Hematopoietic multipotent progenitor cell treated with erythropoietin and hydrocortisone succinate and interleukin-3 and kit ligand, for 15 days (in vitro differentiated cells): ENCODE data around the gene ARHGAP24.
A peak's percentile ranks its signal among the peaks of the same experiment; 100 is the strongest.

ENCODE experiments used
- DNase-seq: peaks from one replicate; pipeline ENCODE4 v3.0.0-alpha.2; 2015; ENCODE audit warnings: low spot score

ARHGAP24 gene

GRCh38 chr4:85740431-85740861 is 265.5 kb downstream of the ARHGAP24 start:
- no peak for DNase-seq

GRCh38 chr4:85741381-85741780 is 266.4 kb downstream of the ARHGAP24 start:
- no peak for DNase-seq

DNA sequence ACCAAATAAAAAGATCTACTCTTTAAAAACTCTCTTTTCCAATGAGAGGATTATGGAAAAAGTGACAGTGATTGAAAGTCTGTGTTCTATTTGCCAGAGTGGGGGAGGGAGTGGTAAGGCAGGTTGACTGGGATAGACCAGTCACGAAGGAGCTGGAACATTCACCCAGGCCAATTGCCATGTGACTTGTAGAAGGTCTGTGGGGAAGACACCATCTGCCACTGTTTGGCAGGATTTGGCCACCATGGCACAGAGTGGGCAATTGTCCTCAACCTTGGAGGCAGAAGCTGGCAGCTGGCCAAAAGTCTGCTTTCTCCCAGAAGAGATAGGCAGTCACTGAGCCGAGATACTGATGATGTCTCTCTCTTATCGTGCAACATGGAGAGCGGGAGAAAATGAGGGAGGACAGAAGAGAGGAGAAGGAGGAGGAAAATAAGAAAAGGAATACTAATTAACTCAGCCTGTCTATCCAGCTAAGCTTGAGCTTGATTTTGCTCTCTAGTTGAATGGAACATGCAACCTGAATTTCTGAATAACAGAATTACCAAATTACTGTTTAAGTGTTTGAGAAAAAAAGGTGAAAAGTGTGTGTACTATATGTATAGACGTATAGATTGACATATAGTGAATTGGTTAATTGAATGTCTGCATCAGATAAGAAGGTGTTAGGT is 267.1 kb downstream of the ARHGAP24 start:
- no peak for DNase-seq

DNA sequence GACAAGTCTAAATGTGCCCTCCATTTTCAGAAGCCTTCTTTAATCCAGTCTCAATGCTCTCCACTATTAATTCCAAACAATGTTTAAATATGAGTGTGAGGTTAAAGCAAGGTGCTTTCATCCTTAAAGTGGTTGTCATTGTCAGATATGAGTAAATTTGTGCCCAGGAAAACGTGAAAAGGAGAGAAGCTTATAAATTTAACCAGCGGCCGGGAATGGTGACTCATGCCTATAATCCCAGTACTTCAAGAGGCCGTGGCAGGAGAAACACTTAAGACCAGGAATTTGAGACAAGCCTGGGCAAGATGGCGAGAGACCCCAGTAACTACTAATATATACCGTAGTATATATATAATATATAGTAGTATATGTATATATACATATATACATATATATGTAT is 270.0 kb downstream of the ARHGAP24 start:
- DNase-seq: no peak

GRCh38 chr4:85745939-85746338 is 271.0 kb downstream of the ARHGAP24 start:
- DNase-seq: no peak

GRCh38 chr4:85747882-85748491 is 273.0 kb downstream of the ARHGAP24 start:
- peak; percentile 12 for DNase-seq

GRCh38 chr4:85748654-85749053 is 273.7 kb downstream of the ARHGAP24 start:
- DNase-seq: no peak

DNA sequence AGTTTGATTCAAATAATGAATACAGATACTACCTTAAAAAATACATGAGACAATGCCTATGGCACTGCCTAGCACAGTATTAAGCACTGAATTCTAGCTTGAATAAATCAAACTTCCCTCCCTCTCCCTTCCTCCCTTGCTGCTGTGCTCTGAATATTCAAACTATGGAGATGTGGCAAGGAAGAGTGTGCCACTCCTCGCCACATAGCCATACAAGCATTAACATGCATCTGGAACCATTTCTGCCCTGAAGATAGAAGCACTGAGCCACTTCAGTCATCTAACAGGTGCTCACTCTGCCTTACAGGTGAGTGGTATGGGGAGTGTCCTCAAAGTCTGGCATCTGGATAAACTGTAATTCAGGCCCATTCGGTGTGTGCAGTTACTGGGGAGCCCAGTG is 276.9 kb downstream of the ARHGAP24 start:
- DNase-seq: no peak

GRCh38 chr4:85755285-85755684 is 280.3 kb downstream of the ARHGAP24 start:
- no peak for DNase-seq

DNA sequence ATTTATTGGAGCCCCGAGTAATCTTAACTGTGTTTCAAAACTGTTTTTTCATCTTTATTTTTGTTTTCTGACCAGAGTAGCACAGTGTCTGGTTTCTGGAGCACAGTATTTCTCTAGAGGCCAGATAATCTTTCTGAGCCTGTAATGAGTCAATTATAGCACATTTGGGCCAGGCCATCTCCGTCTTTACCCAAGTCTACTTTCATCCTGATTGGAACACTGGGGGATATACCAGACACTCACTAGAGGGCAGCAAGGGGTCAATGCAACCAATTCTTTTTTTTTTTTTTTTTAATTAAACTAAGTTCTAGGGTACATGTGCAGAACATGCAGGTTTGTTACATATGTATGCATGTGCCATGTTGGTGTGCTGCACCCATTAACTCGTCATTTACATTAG is 282.0 kb downstream of the ARHGAP24 start:
- DNase-seq: no peak

GRCh38 chr4:85759388-85759787 is 284.4 kb downstream of the ARHGAP24 start:
- DNase-seq: no peak

DNA sequence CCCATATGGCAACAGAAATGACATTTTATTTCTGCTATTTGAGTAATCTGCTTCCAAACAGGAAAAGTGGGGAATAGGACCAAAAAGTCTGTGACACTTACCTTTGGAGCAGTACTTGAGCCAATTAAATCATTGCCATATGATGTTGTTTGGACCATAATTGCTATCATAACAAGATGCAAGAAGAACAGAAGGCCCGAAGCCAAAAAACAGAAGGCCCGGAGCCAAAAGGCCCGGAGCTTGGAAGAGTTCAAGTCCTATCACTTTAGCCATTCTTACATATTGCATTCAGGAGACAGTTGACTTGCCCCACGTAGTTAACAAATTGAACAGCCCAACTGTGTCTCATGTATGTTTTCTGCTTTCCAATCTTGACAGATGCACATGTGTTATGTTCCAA is 285.6 kb downstream of the ARHGAP24 start:
- DNase-seq: no peak

GRCh38 chr4:85761803-85762528 is 287.0 kb downstream of the ARHGAP24 start:
- no peak for DNase-seq

- DNase-seq: no peak
These were observed 287.6 kb downstream of the ARHGAP24 start for GRCh38 chr4:85762529-85762871.

GRCh38 chr4:85763202-85763601 is 288.3 kb downstream of the ARHGAP24 start:
- no peak for DNase-seq

DNA sequence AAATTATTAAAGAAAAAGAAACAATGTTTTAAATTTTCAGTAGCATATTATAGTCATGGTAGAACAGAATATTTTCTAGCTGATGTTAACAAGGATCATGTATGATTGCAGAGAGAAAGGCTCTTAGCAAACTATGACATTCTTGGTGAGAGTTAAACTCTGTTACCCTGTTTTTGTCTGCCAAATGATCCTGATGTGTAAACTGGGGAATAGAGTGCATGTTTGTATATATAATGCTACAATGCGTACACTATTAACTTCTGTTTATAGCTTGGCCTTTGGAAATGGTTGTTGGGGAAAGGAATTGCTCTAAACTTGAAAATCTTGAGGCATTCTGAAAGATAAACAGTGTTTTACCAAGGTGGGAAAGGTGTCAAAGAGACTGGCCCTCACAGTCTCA is 292.7 kb downstream of the ARHGAP24 start:
- DNase-seq: no peak

GRCh38 chr4:85769009-85769408 is 294.1 kb downstream of the ARHGAP24 start:
- DNase-seq: no peak

- DNase-seq: no peak
These were observed 297.5 kb downstream of the ARHGAP24 start for GRCh38 chr4:85772470-85772869.

DNA sequence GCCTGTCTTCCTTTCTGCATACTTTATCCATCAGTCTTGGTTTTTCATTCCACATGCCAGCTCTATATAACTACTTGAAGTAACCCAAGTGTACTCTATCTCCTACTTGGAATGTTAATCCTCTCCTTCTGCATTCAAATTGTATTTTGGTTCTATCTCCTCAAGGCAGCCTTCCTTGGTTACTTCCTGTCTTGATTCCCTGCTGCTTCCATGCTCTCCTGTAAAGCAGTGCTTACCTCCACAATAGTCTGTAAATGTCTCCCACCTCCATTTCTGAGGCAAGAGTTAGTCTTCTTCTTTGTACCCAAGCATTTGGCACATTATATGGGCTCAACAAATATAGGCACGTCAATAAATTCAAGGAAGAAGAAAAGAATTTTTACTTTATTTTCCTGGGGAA is 298.4 kb downstream of the ARHGAP24 start:
- DNase-seq: no peak

DNA sequence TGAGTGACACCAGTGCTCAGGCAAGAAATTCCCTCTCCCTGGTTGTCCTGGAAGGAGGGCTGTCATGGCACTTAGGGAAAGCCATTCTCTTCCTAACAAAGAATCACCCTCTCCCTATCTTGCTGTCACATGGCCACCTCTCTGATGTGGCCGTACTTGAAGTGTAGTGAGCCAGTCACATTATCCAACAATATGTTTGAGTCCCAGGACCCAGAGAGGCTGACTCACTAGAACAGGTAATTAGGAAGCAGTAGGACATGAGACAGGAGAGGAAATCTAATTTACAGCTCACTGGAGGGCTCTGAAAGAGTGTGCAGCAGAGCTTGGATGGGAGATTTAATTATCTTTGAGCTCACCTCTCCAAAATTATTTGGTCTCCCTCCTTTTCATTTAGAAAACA is 299.1 kb downstream of the ARHGAP24 start:
- DNase-seq: no peak

- no peak for DNase-seq
These were observed 299.5 kb downstream of the ARHGAP24 start for GRCh38 chr4:85774489-85774888.

DNA sequence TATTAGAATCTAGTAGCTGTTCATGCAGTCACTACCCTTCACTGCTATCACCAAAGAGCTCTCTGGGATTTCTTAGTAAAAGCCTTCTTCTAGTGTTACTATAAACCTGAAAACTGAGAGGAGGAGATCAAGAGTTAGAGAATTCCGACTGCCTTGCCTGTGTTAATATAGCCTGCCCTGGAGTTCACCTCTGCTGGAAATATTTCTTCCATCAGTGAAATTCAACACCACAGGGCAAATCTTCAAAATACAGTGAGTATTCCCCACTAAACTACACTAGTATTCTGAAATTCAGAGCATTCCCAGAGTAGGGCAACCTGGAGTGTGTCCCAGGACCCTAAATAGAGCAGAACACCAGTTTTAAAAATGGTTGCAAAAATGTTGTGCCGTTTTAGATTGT is 301.1 kb downstream of the ARHGAP24 start:
- DNase-seq: no peak

- no peak for DNase-seq
These were observed 301.6 kb downstream of the ARHGAP24 start for GRCh38 chr4:85776579-85776978.
